Mammary epithelial cell (primary cell): ENCODE measurements around the gene ADGRG1.

Experiments used
- CTCF ChIP-seq, 2 donors: IDR thresholded peaks in 1 of 2; conservative IDR thresholded peaks in 1 of 2; 2 replicates each; pipeline ENCODE4 v1.5.1; 2011 to 2012; ENCODE audit warnings: inconsistent platforms in 2 of 2, low read length in 2 of 2, mild to moderate bottlenecking in 2 of 2, control low read depth in 1 of 2, low read depth in 1 of 2; ENCODE audit not compliant: insufficient read depth in 1 of 2; ENCODE audit errors: extremely low read depth in 1 of 2
- EZH2 ChIP-seq: IDR thresholded peaks from 2 replicates; pipeline ENCODE4 v1.6.1; 2012; ENCODE audit warnings: low read length, inconsistent platforms, borderline replicate concordance

GRCh38 chr16:57675741-57676551 lies 47.5 kb downstream of the ADGRG1 start:
- TF ChIP-seq CTCF (conservative IDR thresholded peaks at IDR 0.05 in 1 of 2, IDR thresholded peaks at IDR 0.05 in 1 of 2; ENCODE audit: extremely low read depth in 1 of 2, insufficient read depth in 1 of 2, low read depth in 1 of 2, low read length in 2 of 2) (no peak), EZH2 (no peak)
